HG02763 (cell line): ENCODE results near the gene SCML1.
A peak's percentile ranks its signal among the peaks of the same experiment; 100 is the strongest.
"Not testable (repeated sequence)": the region's sequence is repeated elsewhere in the genome, so short reads cannot be mapped to it uniquely, and the experiment has no call there.

ENCODE experiments used
- ATAC-seq: cut with Tn5 transposase; IDR thresholded peaks from one replicate; pipeline ENCODE4 v1.9.1; 2021; ENCODE audit warnings: mild to moderate bottlenecking, moderate library complexity; ENCODE audit not compliant: unreplicated experiment

SCML1 gene

GRCh38 chrX:17738737-17739535 lies 1.6 kb downstream of the SCML1 start:
- no peak for ATAC-seq

GRCh38 chrX:17740137-17741122 lies 3.1 kb downstream of the SCML1 start:
- ATAC-seq, result no peak

- no peak for ATAC-seq
These were observed 3.8 kb downstream of the SCML1 start for GRCh38 chrX:17741123-17741511.

- ATAC-seq, result no peak
These were observed 6.6 kb downstream of the SCML1 start for GRCh38 chrX:17743913-17744312.

GRCh38 chrX:17744896-17745523 lies 7.7 kb downstream of the SCML1 start:
- ATAC-seq, result no peak

GRCh38 chrX:17747692-17748091 lies 10.4 kb downstream of the SCML1 start:
- no peak for ATAC-seq

- ATAC-seq, result no peak
These were observed 11.4 kb downstream of the SCML1 start for GRCh38 chrX:17748684-17749083.

GRCh38 chrX:17750436-17750835 lies 13.1 kb downstream of the SCML1 start:
- ATAC-seq, result no peak

- ATAC-seq, result peak; percentile 85
These were observed 21.1 kb downstream of the SCML1 start for GRCh38 chrX:17758382-17758781.

GRCh38 chrX:17759990-17760389 lies 22.7 kb downstream of the SCML1 start:
- ATAC-seq, result no peak

GRCh38 chrX:17767734-17768133 lies 30.4 kb downstream of the SCML1 start:
- ATAC-seq, result no peak

- ATAC-seq, result no peak
These were observed 31.7 kb downstream of the SCML1 start for GRCh38 chrX:17768997-17769396.

- ATAC-seq, result no peak
These were observed 32.5 kb downstream of the SCML1 start for GRCh38 chrX:17769701-17770269.

GRCh38 chrX:17773221-17773876 lies 36.1 kb downstream of the SCML1 start:
- no peak for ATAC-seq

- no peak for ATAC-seq
These were observed 36.8 kb downstream of the SCML1 start for GRCh38 chrX:17774053-17774452.

GRCh38 chrX:17778997-17779396 lies 41.7 kb downstream of the SCML1 start:
- ATAC-seq, result no peak

- no peak for ATAC-seq
These were observed 42.1 kb downstream of the SCML1 start for GRCh38 chrX:17779434-17779833.

- not testable (repeated sequence) for ATAC-seq
These were observed 49.5 kb downstream of the SCML1 start for GRCh38 chrX:17786554-17787347.

- no peak for ATAC-seq
These were observed 50.3 kb downstream of the SCML1 start for GRCh38 chrX:17787557-17787956.

GRCh38 chrX:17788439-17788838 lies 51.1 kb downstream of the SCML1 start:
- ATAC-seq, result no peak
